ENCODE results near the gene SORL1.
"Not testable (repeated sequence)": the region's sequence is repeated elsewhere in the genome, so short reads cannot be mapped to it uniquely, and the experiment has no call there.

- not testable (repeated sequence) for TF ChIP-seq JUN (IDR thresholded peaks at IDR 0.05; ENCODE audit: low read depth, low read length); SIRT6 (IDR thresholded peaks at IDR 0.05; ENCODE audit: low read length); RAD21 (IDR thresholded peaks at IDR 0.05 in 1 of 2, conservative IDR thresholded peaks at IDR 0.05 in 1 of 2; ENCODE audit: low read depth in 2 of 2, low read length in 2 of 2); POLR2A (IDR thresholded peaks at IDR 0.05; ENCODE audit: control extremely low read depth in 1 of 2, low read depth in 2 of 2, low read length in 2 of 2); EP300 (IDR thresholded peaks at IDR 0.05; ENCODE audit: borderline replicate concordance in 1 of 2, low read depth in 2 of 2, low read length in 2 of 2); USF2 (IDR thresholded peaks at IDR 0.05; ENCODE audit: low read length); POLR2AphosphoS5 (IDR thresholded peaks at IDR 0.05; ENCODE audit: low read depth, low read length); MAX (IDR thresholded peaks at IDR 0.05)
- TF ChIP-seq, protein P1, sequence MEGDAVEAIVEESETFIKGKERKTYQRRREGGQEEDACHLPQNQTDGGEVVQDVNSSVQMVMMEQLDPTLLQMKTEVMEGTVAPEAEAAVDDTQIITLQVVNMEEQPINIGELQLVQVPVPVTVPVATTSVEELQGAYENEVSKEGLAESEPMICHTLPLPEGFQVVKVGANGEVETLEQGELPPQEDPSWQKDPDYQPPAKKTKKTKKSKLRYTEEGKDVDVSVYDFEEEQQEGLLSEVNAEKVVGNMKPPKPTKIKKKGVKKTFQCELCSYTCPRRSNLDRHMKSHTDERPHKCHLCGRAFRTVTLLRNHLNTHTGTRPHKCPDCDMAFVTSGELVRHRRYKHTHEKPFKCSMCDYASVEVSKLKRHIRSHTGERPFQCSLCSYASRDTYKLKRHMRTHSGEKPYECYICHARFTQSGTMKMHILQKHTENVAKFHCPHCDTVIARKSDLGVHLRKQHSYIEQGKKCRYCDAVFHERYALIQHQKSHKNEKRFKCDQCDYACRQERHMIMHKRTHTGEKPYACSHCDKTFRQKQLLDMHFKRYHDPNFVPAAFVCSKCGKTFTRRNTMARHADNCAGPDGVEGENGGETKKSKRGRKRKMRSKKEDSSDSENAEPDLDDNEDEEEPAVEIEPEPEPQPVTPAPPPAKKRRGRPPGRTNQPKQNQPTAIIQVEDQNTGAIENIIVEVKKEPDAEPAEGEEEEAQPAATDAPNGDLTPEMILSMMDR (IDR thresholded peaks at IDR 0.05; ENCODE audit: control extremely low read depth in 1 of 3, insufficient read depth in 1 of 3, low read depth in 1 of 3, low read length in 3 of 3), result not testable (repeated sequence)
Measured at GRCh38 chr11:121410041-121410440, 42.1 kb upstream of the SORL1 start.

All from H1 (cell line).